NCI-H345 (cell line): ENCODE measurements around the gene USP25.

ENCODE experiments used
- DNase-seq: peaks from one replicate; lab custom pipeline; 2025; lab: John Stamatoyannopoulos, UW

USP25 gene

GRCh38 chr21:15856813-15857212, 127.0 kb downstream of the USP25 start:
- no peak for DNase-seq

DNA sequence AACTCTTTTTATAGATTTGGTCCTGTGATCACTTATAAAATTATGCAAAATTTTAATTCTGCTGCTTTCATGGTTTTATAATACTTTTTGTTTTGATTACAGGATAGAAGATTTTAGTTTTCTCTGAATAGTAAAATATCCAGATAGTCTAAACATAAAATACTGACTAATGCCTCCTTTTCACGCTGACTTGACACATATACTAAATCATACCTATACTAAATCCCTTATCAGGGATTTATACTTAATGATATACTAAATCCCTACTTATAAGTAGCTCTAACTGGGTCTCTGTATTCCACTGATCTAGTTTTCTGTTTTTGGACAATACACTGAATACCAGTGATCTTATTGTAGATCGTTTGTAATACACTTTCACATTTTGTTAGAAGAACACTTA, 128.0 kb downstream of the USP25 start:
- no peak for DNase-seq

- DNase-seq, result no peak
Observed at GRCh38 chr21:15860541-15860940, 130.8 kb downstream of the USP25 start.

DNA sequence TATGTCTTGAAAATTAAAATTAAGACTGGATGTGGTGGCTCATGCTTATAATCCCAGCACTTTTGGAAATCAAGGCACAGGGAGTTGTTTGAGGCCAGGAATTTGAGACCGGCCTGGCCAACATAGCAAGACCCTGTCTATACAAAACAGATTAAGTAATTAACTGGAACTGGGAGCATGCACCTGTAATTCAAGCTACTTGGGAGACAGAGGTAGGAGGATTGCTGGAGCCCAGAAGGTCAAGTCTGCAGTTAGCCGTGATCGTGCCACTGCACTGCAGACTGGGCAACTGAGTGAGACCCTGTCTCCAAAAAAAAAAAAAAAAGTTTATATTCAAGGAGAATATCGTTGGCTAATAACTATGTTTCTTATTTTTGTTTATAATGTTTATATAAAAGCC, 139.2 kb downstream of the USP25 start:
- DNase-seq, result no peak

DNA sequence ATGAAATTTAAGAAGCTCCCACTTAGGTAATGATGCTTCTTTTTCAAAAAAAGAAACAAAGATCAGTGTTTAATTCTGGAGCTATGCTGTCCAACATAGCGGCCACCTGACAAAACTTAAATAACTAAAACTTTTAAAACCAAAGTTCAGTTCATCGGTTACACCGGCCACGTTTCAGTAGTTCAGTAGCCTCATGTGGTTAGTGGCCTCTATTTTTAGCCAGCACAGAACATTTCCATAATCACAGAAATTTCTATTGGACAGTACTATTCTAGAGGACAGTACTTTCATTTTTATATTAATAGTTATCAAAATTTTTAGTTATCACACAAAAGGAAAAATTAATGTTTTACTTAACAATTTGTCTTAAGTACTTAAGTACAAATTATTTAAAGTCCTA, 141.0 kb downstream of the USP25 start:
- DNase-seq, result no peak

DNA sequence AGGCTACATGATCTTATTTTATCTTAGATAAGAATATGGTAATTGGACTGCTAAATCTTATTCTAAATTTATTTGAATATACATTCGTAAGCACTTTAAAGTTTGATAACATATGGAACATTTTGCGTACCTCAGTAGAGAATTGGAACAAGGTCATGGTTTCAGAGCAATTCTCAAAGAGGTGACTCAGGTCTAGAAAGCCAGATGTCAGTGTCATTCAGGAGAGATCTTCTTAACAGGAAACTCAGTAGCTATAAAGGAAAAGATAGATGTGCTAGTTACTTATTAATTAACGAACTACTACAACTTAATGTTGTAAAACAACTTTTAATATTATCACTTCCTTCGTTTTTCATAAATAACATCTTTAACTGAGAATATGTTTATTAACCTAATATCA, 142.5 kb downstream of the USP25 start:
- DNase-seq, result no peak

DNA sequence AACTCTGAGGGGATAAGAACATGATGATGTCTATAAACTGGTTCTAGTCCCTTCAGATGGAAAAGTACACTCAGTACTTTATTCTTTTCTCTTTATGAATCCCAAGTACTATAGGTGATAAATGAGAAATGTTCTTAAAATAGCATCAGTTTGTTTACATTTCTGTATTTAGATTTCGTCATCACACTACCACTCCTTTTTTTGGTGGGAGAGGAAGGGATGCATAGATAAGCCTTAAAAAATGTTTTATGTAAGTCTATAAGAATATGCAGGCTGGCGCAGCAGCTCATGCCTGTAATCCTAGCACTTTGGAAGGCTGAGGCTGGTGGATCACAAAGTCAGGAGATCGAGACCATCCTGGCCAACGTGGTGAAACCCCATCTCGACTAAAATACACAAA, 144.8 kb downstream of the USP25 start:
- no peak for DNase-seq

DNA sequence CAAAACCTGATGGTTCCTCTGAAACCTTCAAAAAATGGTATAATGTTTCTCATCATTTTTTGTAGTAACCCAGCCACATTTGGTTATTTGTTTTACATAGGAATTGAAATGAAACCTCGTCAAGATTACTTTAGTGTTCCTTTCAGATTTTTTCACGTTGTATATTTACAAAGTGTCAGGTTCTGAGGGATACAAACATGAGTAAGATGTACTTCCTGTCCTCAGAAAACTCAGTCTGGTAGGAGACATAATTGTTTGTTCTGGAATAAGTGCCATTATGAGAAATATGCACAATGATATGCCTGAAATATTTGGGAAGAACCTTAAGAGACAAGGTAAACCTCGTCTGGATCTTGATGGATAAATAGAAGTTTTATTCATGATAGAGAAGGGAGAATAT, 145.5 kb downstream of the USP25 start:
- DNase-seq, result no peak

DNA sequence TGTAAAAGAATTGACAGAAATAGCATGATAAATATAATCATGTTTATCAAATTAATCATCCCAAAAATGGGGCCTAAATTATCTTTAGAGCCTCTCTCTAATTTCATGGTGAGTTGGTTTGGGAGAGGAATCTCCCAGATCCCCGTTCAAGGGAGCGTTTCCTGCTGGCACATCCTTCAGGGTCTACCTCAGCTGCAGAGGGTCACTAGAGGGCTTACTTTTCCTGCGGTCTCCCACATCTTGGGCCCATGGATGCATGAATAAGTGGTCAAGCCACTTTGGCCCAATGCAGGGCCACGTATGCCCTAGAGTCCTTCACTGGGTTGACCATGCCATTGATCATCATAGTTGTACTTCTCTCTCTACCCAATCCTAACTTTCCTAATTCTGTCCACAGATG, 164.1 kb downstream of the USP25 start:
- DNase-seq, result no peak

- DNase-seq, result no peak
Observed at GRCh38 chr21:15894596-15894995, 164.8 kb downstream of the USP25 start.

- no peak for DNase-seq
Observed at GRCh38 chr21:15895142-15896106, 165.6 kb downstream of the USP25 start.

DNA sequence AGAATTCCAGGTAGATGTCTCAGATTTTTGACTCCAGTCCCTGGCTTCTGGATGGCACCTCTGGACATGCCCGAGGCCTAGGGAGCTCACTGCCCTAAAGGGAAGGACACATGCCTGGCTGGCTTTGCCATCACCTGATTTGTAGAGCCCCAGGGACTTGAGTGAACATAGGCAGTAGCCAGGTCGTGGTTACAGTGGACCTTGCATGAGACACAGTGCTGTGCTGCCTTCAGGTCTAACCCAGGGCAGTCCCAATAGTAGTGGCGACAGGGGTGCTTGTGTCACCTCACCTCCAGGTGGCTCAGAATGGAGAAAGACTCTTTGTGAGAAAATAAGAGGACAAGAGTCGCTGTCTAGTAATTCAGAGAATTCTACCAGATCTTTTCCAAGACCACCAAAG, 166.7 kb downstream of the USP25 start:
- DNase-seq, result no peak

GRCh38 chr21:15904389-15904788, 174.6 kb downstream of the USP25 start:
- DNase-seq, result no peak

GRCh38 chr21:15908187-15908586, 178.4 kb downstream of the USP25 start:
- DNase-seq, result no peak

DNA sequence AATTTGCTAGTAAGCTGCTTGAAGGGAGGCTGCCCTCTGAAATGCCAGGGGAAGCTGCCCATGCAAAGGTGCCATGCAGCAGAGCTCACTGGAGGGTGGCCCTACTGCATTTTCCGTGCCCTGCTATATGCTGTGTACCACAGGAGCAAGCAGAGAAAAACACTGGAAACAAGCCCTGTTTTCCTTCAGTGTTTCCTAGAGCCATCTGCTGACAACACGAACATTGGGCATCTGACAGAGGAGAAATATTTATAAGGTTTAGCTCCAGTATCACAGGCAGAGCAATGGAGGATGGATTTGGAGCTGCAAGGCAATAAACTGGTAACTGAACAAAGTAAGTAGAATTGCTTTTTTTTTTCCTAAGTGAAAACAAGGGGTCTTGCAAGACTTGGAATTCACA, 198.4 kb downstream of the USP25 start:
- no peak for DNase-seq

- no peak for DNase-seq
Observed at GRCh38 chr21:15928686-15929425, 199.1 kb downstream of the USP25 start.

- no peak for DNase-seq
Observed at GRCh38 chr21:15929536-15929935, 199.8 kb downstream of the USP25 start.
